HG03442 (cell line): ENCODE results near the gene SIGLEC10.
"Not testable (repeated sequence)": the region's sequence is repeated elsewhere in the genome, so short reads cannot be mapped to it uniquely, and the experiment has no call there.

Experiments used
- ATAC-seq: cut with Tn5 transposase; IDR thresholded peaks from one replicate; pipeline ENCODE4 v1.9.1; 2021; ENCODE audit warnings: mild to moderate bottlenecking, moderate library complexity; ENCODE audit not compliant: unreplicated experiment

The SIGLEC10 gene

GRCh38 chr19:51440052-51440451 lies 22.6 kb upstream of the SIGLEC10 start:
- no peak for ATAC-seq

GRCh38 chr19:51439021-51439465 lies 21.6 kb upstream of the SIGLEC10 start:
- no peak for ATAC-seq

GRCh38 chr19:51434456-51434855 lies 17.0 kb upstream of the SIGLEC10 start:
- ATAC-seq, result no peak

GRCh38 chr19:51433043-51433442 lies 15.6 kb upstream of the SIGLEC10 start:
- ATAC-seq, result no peak

GRCh38 chr19:51431124-51431523 lies 13.7 kb upstream of the SIGLEC10 start:
- no peak for ATAC-seq

GRCh38 chr19:51430221-51430620 lies 12.8 kb upstream of the SIGLEC10 start:
- ATAC-seq, result no peak

- no peak for ATAC-seq
These were observed 9.8 kb upstream of the SIGLEC10 start for GRCh38 chr19:51427201-51427600.

GRCh38 chr19:51422053-51422448 lies 4.6 kb upstream of the SIGLEC10 start:
- ATAC-seq, result peak; percentile 57

GRCh38 chr19:51421229-51422052 lies 4.0 kb upstream of the SIGLEC10 start:
- ATAC-seq, result no peak

GRCh38 chr19:51420511-51420910 lies 3.1 kb upstream of the SIGLEC10 start:
- ATAC-seq, result not testable (repeated sequence)

- ATAC-seq, result no peak
These were observed 1.3 kb upstream of the SIGLEC10 start for GRCh38 chr19:51418707-51419106.

GRCh38 chr19:51417810-51418157 lies 342 bp upstream of the SIGLEC10 start:
- ATAC-seq, result peak; percentile 27

- ATAC-seq, result not testable (repeated sequence)
These were observed 1.0 kb downstream of the SIGLEC10 start for GRCh38 chr19:51416422-51416821.

GRCh38 chr19:51415187-51415586 lies 2.3 kb downstream of the SIGLEC10 start:
- no peak for ATAC-seq

GRCh38 chr19:51410950-51411748 lies 6.3 kb downstream of the SIGLEC10 start:
- no peak for ATAC-seq

- ATAC-seq, result no peak
These were observed 9.8 kb downstream of the SIGLEC10 start for GRCh38 chr19:51407511-51408131.

GRCh38 chr19:51402117-51402516 lies 15.3 kb downstream of the SIGLEC10 start:
- ATAC-seq, result no peak

GRCh38 chr19:51399936-51400335 lies 17.5 kb downstream of the SIGLEC10 start:
- not testable (repeated sequence) for ATAC-seq

- ATAC-seq, result no peak
These were observed 18.2 kb downstream of the SIGLEC10 start for GRCh38 chr19:51399231-51399630.

GRCh38 chr19:51398096-51398704 lies 19.2 kb downstream of the SIGLEC10 start:
- no peak for ATAC-seq

- not testable (repeated sequence) for ATAC-seq
These were observed 20.0 kb downstream of the SIGLEC10 start for GRCh38 chr19:51397453-51397852.
